Gastroesophageal sphincter (tissue), 4 donors: ENCODE data around the gene L1CAM. TPM values are rescaled to one million over a fixed set of nuclear protein-coding genes. Genes with fewer than 3 reads are reported as not detected.

ENCODE experiments used
- ATAC-seq: fragments of 150-250 bp; one replicate; pipeline ENCODE4 v1.9.1; 2016; ENCODE audit warnings: mild to moderate bottlenecking, moderate library complexity
- H3K27ac ChIP-seq, 4 donors: fragments of 200-600 bp; sonication (generic) in 3 of 4; 1 replicate in 3 of 4; 2 replicates in 1 of 4; pipeline ENCODE4 v1.5.1; 2016 to 2019
- H3K27me3 ChIP-seq: fragments of 200-600 bp; sonication (generic); one replicate; pipeline ENCODE4 v1.5.1; 2019
- H3K36me3 ChIP-seq, 2 donors: fragments of 200-600 bp; sonication (generic); one replicate each; pipeline ENCODE4 v1.5.1; 2019; ENCODE audit warnings: control low read depth in 1 of 2
- H3K4me1 ChIP-seq, 3 donors: fragments of 200-600 bp; sonication (generic); 1 replicate in 2 of 3; 2 replicates in 1 of 3; pipeline ENCODE4 v1.5.1; 2016 to 2019; ENCODE audit warnings: control low read depth in 2 of 3
- H3K4me3 ChIP-seq, 2 donors: fragments of 200-600 bp; sonication (generic); one replicate each; pipeline ENCODE4 v1.5.1; 2019; ENCODE audit warnings: mild to moderate bottlenecking in 1 of 2, moderate library complexity in 1 of 2
- H3K9me3 ChIP-seq, 3 donors: fragments of 200-600 bp; sonication (generic); one replicate each; pipeline ENCODE4 v1.5.1; 2017 to 2019; ENCODE audit warnings: control low read depth in 2 of 3
- CTCF ChIP-seq, 4 experiments: fragments of 200-600 bp in 2 of 4; fragments of 450-650 bp in 2 of 4; sonication (generic) in 1 of 4; IDR thresholded peaks; one replicate each; pipeline ENCODE4 v1.5.1; 2017 to 2019; ENCODE audit warnings: antibody characterized with exemption in 4 of 4, mild to moderate bottlenecking in 2 of 4, moderate library complexity in 2 of 4
- EP300 ChIP-seq: sonication (generic); formaldehyde crosslinking; IDR thresholded peaks from one replicate; pipeline ENCODE4 v1.6.1; 2017; ENCODE audit warnings: antibody characterized with exemption, mild to moderate bottlenecking
- POLR2A ChIP-seq, 2 donors: fragments of 450-650 bp; IDR thresholded peaks; one replicate each; pipeline ENCODE4 v1.6.1; 2017; ENCODE audit warnings: antibody characterized with exemption in 2 of 2, mild to moderate bottlenecking in 2 of 2, moderate library complexity in 1 of 2
- POLR2AphosphoS5 ChIP-seq: sonication (generic); formaldehyde crosslinking; IDR thresholded peaks from one replicate; pipeline ENCODE4 v1.6.1; 2017; ENCODE audit warnings: antibody characterized with exemption
- WGBS, 2 donors: methylation state at CpG; one replicate each; pipeline ENCODE4 v1.1.5; 2018; ENCODE audit warnings: low coverage in 1 of 2; 5-methylcytosine and 5-hydroxymethylcytosine counted together
- total RNA-seq, 4 donors: library from RNA; depleted of rRNA; stranded (reverse); fragments of >200 nt; gene quantifications; one replicate each; pipeline ENCODE4 v1.1.0, GENCODE V29; 2016

Gene L1CAM
- total RNA-seq, 4 donors from 2014 or later = 16.2 to 53.3 (median 26.7) TPM

GRCh38 chrX:153829549-153829798 is 56.5 kb downstream of the L1CAM start:
- Histone ChIP-seq H3K4me1 (peaks cover 0 to 21% (median 0%) of the 10 kb centered on the region in 3 donors), H3K36me3 (no peaks in the 10 kb centered on the region), H3K4me3 (peak overlapping the region; percentile 52 to 60), H3K27ac (peak overlapping the region in 3 of 4 donors; percentile 58 to 82 (median 79)), H3K9me3 (no peaks in the 10 kb centered on the region), H3K27me3 (no peaks in the 10 kb centered on the region)
- ATAC-seq = peak; percentile 27
- no CpG with 5 or more reads among the region's 27 CpGs for WGBS, 2 donors
- TF ChIP-seq EP300 (no peak), POLR2A (IDR thresholded peaks at IDR 0.05) (no peak), POLR2AphosphoS5 (no peak), CTCF (IDR thresholded peaks at IDR 0.05) (no peak)

- no peak for TF ChIP-seq POLR2AphosphoS5
- TF ChIP-seq CTCF (IDR thresholded peaks at IDR 0.05) = no peak
- TF ChIP-seq POLR2A (IDR thresholded peaks at IDR 0.05) = no peak
- TF ChIP-seq EP300 = no peak
- H3K27me3 ChIP-seq = no peaks in the 10 kb centered on the region
- WGBS, 2 donors = no CpG with 5 or more reads among the region's 50 CpGs
- H3K4me1 ChIP-seq = peaks cover 0 to 21% (median 0%) of the 10 kb centered on the region in 3 donors
- peak; percentile 39 for ATAC-seq
- H3K9me3 ChIP-seq = no peaks in the 10 kb centered on the region
- H3K36me3 ChIP-seq = no peaks in the 10 kb centered on the region
- peak overlapping the region; percentile 37 to 82 (median 68) for H3K27ac ChIP-seq
- H3K4me3 ChIP-seq = peak overlapping the region; percentile 52 to 60
Measured at GRCh38 chrX:153828723-153829548, 57.0 kb downstream of the L1CAM start.

GRCh38 chrX:153828308-153828707 is 57.7 kb downstream of the L1CAM start:
- TF ChIP-seq EP300 (no peak), POLR2A (IDR thresholded peaks at IDR 0.05) (no peak), CTCF (IDR thresholded peaks at IDR 0.05) (no peak), POLR2AphosphoS5 (no peak)
- Histone ChIP-seq H3K4me3 (peak overlapping the region; percentile 52 to 60), H3K4me1 (peaks cover 0 to 21% (median 0%) of the 10 kb centered on the region in 3 donors), H3K9me3 (no peaks in the 10 kb centered on the region), H3K27me3 (no peaks in the 10 kb centered on the region), H3K36me3 (no peaks in the 10 kb centered on the region), H3K27ac (peak overlapping the region in 3 of 4 donors; percentile 58 to 82 (median 79))
- peak; percentile 7 for ATAC-seq
- no CpG with 5 or more reads among the region's 17 CpGs for WGBS, 2 donors

GRCh38 chrX:153827903-153828302 is 58.1 kb downstream of the L1CAM start:
- Histone ChIP-seq H3K9me3 (no peaks in the 10 kb centered on the region), H3K27me3 (no peaks in the 10 kb centered on the region), H3K36me3 (no peaks in the 10 kb centered on the region), H3K4me3 (no peak overlapping the region), H3K4me1 (peaks cover 0 to 21% (median 0%) of the 10 kb centered on the region in 3 donors), H3K27ac (peak overlapping the region in 3 of 4 donors; percentile 58 to 82 (median 79))
- WGBS, 2 donors = 60% methylated on average over 2 of the region's 9 CpGs; no CpG with 5 or more reads in 1 of the 2 donors
- no peak for ATAC-seq
- no peak for TF ChIP-seq POLR2AphosphoS5
- no peak for TF ChIP-seq POLR2A (IDR thresholded peaks at IDR 0.05)
- TF ChIP-seq EP300 = no peak

- Histone ChIP-seq H3K4me3 (no peak overlapping the region), H3K27me3 (no peaks in the 10 kb centered on the region), H3K9me3 (no peaks in the 10 kb centered on the region), H3K27ac (no peak overlapping the region), H3K36me3 (no peaks in the 10 kb centered on the region), H3K4me1 (peaks cover 0 to 21% (median 0%) of the 10 kb centered on the region in 3 donors)
- no peak for ATAC-seq
- no peak for TF ChIP-seq CTCF (IDR thresholded peaks at IDR 0.05)
- no peak for TF ChIP-seq POLR2A (IDR thresholded peaks at IDR 0.05)
- no peak for TF ChIP-seq POLR2AphosphoS5
- no peak for TF ChIP-seq EP300
- 43 to 64% methylated on average over 2 to 3 of the region's 3 CpGs for WGBS, 2 donors
Measured at GRCh38 chrX:153827016-153827415, 59.0 kb downstream of the L1CAM start.
